Measurements from ENCODE around the gene EFR3B. TPM values are rescaled to one million over a fixed set of nuclear protein-coding genes. Genes with fewer than 3 reads are reported as not detected.

Gene EFR3B
- total and polyA plus RNA-seq, 3 experiments from 2014 or later = 0.16 to 0.27 (median 0.20) TPM

Other genes starting within 250 kb of the EFR3B start
- gene PTRHD1, start 248.7 kb upstream of the EFR3B start, total RNA-seq = 10 to 100 TPM; 24.7 to 29.2 TPM
- gene PTRHD1, start 248.7 kb upstream of the EFR3B start, polyA plus RNA-seq = 44.5 TPM
- gene CENPO, start 248.7 kb upstream of the EFR3B start, total RNA-seq = 10 to 100 TPM; 43.0 to 51.7 TPM
- gene CENPO, start 248.7 kb upstream of the EFR3B start, polyA plus RNA-seq = 4.2 TPM
- 10 to 100 TPM; 90.9 to 95.4 TPM for gene ADCY3, start 121.8 kb upstream of the EFR3B start, total RNA-seq
- 8.8 TPM for gene ADCY3, start 121.8 kb upstream of the EFR3B start, polyA plus RNA-seq
- 1 to 10 TPM; 4.4 to 4.7 TPM for gene DNAJC27, start 70.1 kb upstream of the EFR3B start, total RNA-seq
- gene DNAJC27, start 70.1 kb upstream of the EFR3B start, polyA plus RNA-seq = 2.8 TPM
- gene POMC, start 126.5 kb downstream of the EFR3B start, total RNA-seq = 1 to 10 TPM; 4.7 to 6.2 TPM
- gene POMC, start 126.5 kb downstream of the EFR3B start, polyA plus RNA-seq = 10.9 TPM